SU-DHL-6 (cell line): ENCODE results near the gene PSMB5.

ENCODE experiments used
- H2AFZ ChIP-seq: fragments of 200-600 bp; sonication (generic); 2 replicates; pipeline ENCODE4 v1.6.1; 2014; ENCODE audit warnings: low read depth, mild to moderate bottlenecking, moderate library complexity, mixed read lengths, antibody characterized with exemption, low read length; ENCODE audit not compliant: severe bottlenecking
- H3F3A ChIP-seq: fragments of 200-600 bp; shearing (Covaris generic); 2 replicates; pipeline ENCODE4 v1.6.0; 2016; ENCODE audit warnings: antibody characterized with exemption, mild to moderate bottlenecking; ENCODE audit not compliant: insufficient read depth
- H3K27ac ChIP-seq: fragments of 200-600 bp; sonication (generic); 2 replicates; pipeline ENCODE4 v1.5.1; 2016; ENCODE audit warnings: low read depth, mild to moderate bottlenecking, low read length, moderate library complexity, mixed read lengths
- H3K27me3 ChIP-seq: fragments of 200-600 bp; sonication (generic), shearing (Covaris generic); 2 replicates; pipeline ENCODE4 v1.6.0; 2014; ENCODE audit warnings: mild to moderate bottlenecking, low read length
- H3K36me3 ChIP-seq: fragments of 200-600 bp; sonication (generic); 2 replicates; pipeline ENCODE4 v1.6.1; 2014; ENCODE audit warnings: mild to moderate bottlenecking, low read length, mixed read lengths
- H3K4me2 ChIP-seq: fragments of 300-600, 200-600 bp; shearing (Covaris generic), sonication (generic); 2 replicates; pipeline ENCODE4 v1.6.0; 2014; ENCODE audit warnings: low read length, low read depth, mild to moderate bottlenecking; ENCODE audit not compliant: poor library complexity, severe bottlenecking
- H3K4me3 ChIP-seq: fragments of 200-600 bp; sonication (generic); 2 replicates; pipeline ENCODE4 v1.5.1; 2014; ENCODE audit warnings: antibody characterized with exemption, low read length, mild to moderate bottlenecking, mixed read lengths; ENCODE audit not compliant: insufficient read depth, poor library complexity, severe bottlenecking
- H3K79me2 ChIP-seq: fragments of 200-600 bp; sonication (generic); 2 replicates; pipeline ENCODE4 v1.6.1; 2014; ENCODE audit warnings: mild to moderate bottlenecking, low read length, moderate library complexity; ENCODE audit not compliant: insufficient read depth
- H3K9ac ChIP-seq: fragments of 200-600 bp; sonication (generic); 2 replicates; pipeline ENCODE4 v1.7.0; 2014; ENCODE audit warnings: mild to moderate bottlenecking, low read length
- H3K9me2 ChIP-seq: fragments of 200-600 bp; sonication (generic); replicated peaks from 2 replicates; pipeline ENCODE4 v1.6.1; 2014; ENCODE audit warnings: low read length; ENCODE audit not compliant: insufficient read depth
- H3K9me3 ChIP-seq: fragments of 200-600 bp; sonication (generic); 2 replicates; pipeline ENCODE4 v1.6.1; 2014; ENCODE audit warnings: low read length, mixed read lengths; ENCODE audit not compliant: insufficient read depth
- H4K20me1 ChIP-seq: fragments of 200-600 bp; sonication (generic); 2 replicates; pipeline ENCODE4 v1.6.1; 2014; ENCODE audit warnings: low read depth, mild to moderate bottlenecking, antibody characterized with exemption, low read length, moderate library complexity, mixed read lengths
- CTCF ChIP-seq: fragments of 200-600 bp; sonication (generic); IDR thresholded peaks from one replicate; pipeline ENCODE4 v1.5.1; 2017; ENCODE audit warnings: antibody characterized with exemption, mild to moderate bottlenecking, low read length, moderate library complexity; ENCODE audit not compliant: insufficient read depth, poor library complexity, severe bottlenecking
- EZH2phosphoT487 ChIP-seq: fragments of 200-600 bp; sonication (generic), shearing (Covaris generic); conservative IDR thresholded peaks from 2 replicates; pipeline ENCODE4 v1.6.1; 2018; ENCODE audit warnings: mild to moderate bottlenecking, antibody characterized with exemption, low read length, moderate library complexity, mixed read lengths

The PSMB5 gene

GRCh38 chr14:23030936-23031335 lies 3.8 kb downstream of the PSMB5 start:
- Histone ChIP-seq H4K20me1 (no peaks in the 10 kb centered on the region), H3K4me3 (no peak overlapping the region), H2AFZ (no peak overlapping the region), H3K9me2 (no peaks in the 10 kb centered on the region), H3K36me3 (peaks cover 9% of the 10 kb centered on the region), H3K9me3 (no peaks in the 10 kb centered on the region), H3K79me2 (peaks cover 36% of the 10 kb centered on the region), H3K27me3 (no peaks in the 10 kb centered on the region), H3K9ac (no peak overlapping the region), H3K4me2 (no peak overlapping the region), H3F3A (peaks cover 5% of the 10 kb centered on the region; the same call in 1 of the 2 replicates), H3K27ac (no peak overlapping the region)
- no peak for TF ChIP-seq CTCF
- TF ChIP-seq EZH2phosphoT487 = no peak

- Histone ChIP-seq H3K4me2 (no peak overlapping the region), H3K36me3 (peaks cover 11% of the 10 kb centered on the region), H3K79me2 (peaks cover 28% of the 10 kb centered on the region), H4K20me1 (no peaks in the 10 kb centered on the region), H3K27me3 (no peaks in the 10 kb centered on the region), H2AFZ (no peak overlapping the region), H3K9me2 (no peaks in the 10 kb centered on the region), H3K27ac (no peak overlapping the region), H3F3A (peaks cover 5% of the 10 kb centered on the region; the same call in 1 of the 2 replicates), H3K9me3 (no peaks in the 10 kb centered on the region), H3K4me3 (no peak overlapping the region), H3K9ac (no peak overlapping the region)
- no peak for TF ChIP-seq EZH2phosphoT487
- no peak for TF ChIP-seq CTCF
These were observed 5.9 kb downstream of the PSMB5 start for GRCh38 chr14:23028799-23029198.

- H4K20me1 ChIP-seq = no peaks in the 10 kb centered on the region
- no peak overlapping the region for H3K4me2 ChIP-seq
- no peak overlapping the region for H2AFZ ChIP-seq
- no peak overlapping the region for H3K4me3 ChIP-seq
- no peak overlapping the region for H3K27ac ChIP-seq
- H3K27me3 ChIP-seq = no peaks in the 10 kb centered on the region
- TF ChIP-seq CTCF = no peak
- TF ChIP-seq EZH2phosphoT487 = no peak
- H3K79me2 ChIP-seq = peaks cover 11% of the 10 kb centered on the region
- H3K9me3 ChIP-seq = no peaks in the 10 kb centered on the region
- H3K9ac ChIP-seq = no peak overlapping the region
- H3K36me3 ChIP-seq = peaks cover 5% of the 10 kb centered on the region; the same call in 1 of the 2 replicates
- H3F3A ChIP-seq = peaks cover 9% of the 10 kb centered on the region; the same call in 1 of the 2 replicates
- H3K9me2 ChIP-seq = no peaks in the 10 kb centered on the region
These were observed 9.4 kb downstream of the PSMB5 start for GRCh38 chr14:23025151-23025814.
